ENCODE data around the gene CMSS1. TPM values are rescaled to one million over a fixed set of nuclear protein-coding genes. Genes with fewer than 3 reads are reported as not detected.

Gene CMSS1
- polyA plus RNA-seq, 2 of the 4 experiments (the other 2 are of a cell fraction): 61.1 to 62.9 TPM

DNA sequence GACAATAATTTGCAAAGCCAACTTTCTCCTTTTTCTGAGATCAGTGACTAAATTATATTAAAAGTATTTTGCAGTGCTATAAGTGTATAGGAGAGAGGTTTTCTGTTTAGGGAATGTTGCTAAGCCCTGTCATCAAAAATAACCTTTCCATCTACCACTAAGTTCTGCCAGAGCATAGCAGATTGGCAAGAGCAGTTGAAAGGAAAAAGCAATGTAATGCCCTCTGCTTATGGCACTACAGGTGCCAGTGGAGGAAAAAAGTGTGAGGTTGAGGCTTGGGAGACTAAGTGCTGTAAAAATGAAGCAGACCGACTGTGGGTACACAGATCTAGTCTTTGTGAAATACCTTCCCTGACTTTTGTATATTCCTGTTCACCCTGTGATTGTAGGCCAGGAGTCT lies 285.1 kb downstream of the CMSS1 start:
- DNase-seq (ENCODE audit: low read depth in 1 of 2, low spot score in 1 of 2) (no peak), FAIRE-seq (no peak), ATAC-seq (no peak)
- no peak overlapping the region for H3K4me3 ChIP-seq
- ChIA-PET CTCF (interaction anchor here (0.9 kb wide), 1 partner anchor 13 kb away, joined by 4 read pairs; no protein-coding TSS in a partner anchor), POLR2A (no interaction called here)
- H3K4me2 ChIP-seq: no peak overlapping the region
- TF ChIP-seq CBX2 (IDR thresholded peaks at IDR 0.05; ENCODE audit: borderline replicate concordance, low read depth): no peak
- no peak for TF ChIP-seq FOSL2 (IDR thresholded peaks at IDR 0.05)
- no peak for TF ChIP-seq FOSL2 (CRISPR knock-in tag; IDR thresholded peaks at IDR 0.05)
- no peak for TF ChIP-seq MAX (IDR thresholded peaks at IDR 0.05)
- TF ChIP-seq MAFK (IDR thresholded peaks at IDR 0.05; ENCODE audit: partially characterized antibody): no peak
- no peak for TF ChIP-seq FOSB (CRISPR knock-in tag; IDR thresholded peaks at IDR 0.05)
- TF ChIP-seq JUN (IDR thresholded peaks at IDR 0.05): no peak
- no peak for TF ChIP-seq CTCF (IDR thresholded peaks at IDR 0.05)
- TF ChIP-seq RCOR1 (IDR thresholded peaks at IDR 0.05; ENCODE audit: low read depth, low read length): no peak
- no peak overlapping the region for H3K27ac ChIP-seq
- WGBS (ENCODE audit: missing lambda C conversion rate): 95% methylated on average over 1 of the region's 1 CpG
- peaks cover 31% of the 10 kb centered on the region for H3K4me1 ChIP-seq
- no peaks in the 10 kb centered on the region for H3K9me3 ChIP-seq

GRCh38 chr3:100103558-100104441 lies 286.1 kb downstream of the CMSS1 start:
- no peak overlapping the region for H3K27ac ChIP-seq
- ATAC-seq: no peak; a peak in 1 of 6 replicates
- peaks cover 31% of the 10 kb centered on the region for H3K4me1 ChIP-seq
- WGBS (ENCODE audit: missing lambda C conversion rate): 76% methylated on average over 4 of the region's 4 CpGs
- H3K9me3 ChIP-seq: no peaks in the 10 kb centered on the region
- TF ChIP-seq, protein P1, sequence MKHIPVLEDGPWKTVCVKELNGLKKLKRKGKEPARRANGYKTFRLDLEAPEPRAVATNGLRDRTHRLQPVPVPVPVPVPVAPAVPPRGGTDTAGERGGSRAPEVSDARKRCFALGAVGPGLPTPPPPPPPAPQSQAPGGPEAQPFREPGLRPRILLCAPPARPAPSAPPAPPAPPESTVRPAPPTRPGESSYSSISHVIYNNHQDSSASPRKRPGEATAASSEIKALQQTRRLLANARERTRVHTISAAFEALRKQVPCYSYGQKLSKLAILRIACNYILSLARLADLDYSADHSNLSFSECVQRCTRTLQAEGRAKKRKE (CRISPR knock-in tag; IDR thresholded peaks at IDR 0.05; ENCODE audit: low read depth): no peak
- TF ChIP-seq NFE2L2 (conservative IDR thresholded peaks at IDR 0.05; ENCODE audit: low read length) (no peak), ELK1 (IDR thresholded peaks at IDR 0.05; ENCODE audit: low read depth, low read length) (no peak), ESRRA (IDR thresholded peaks at IDR 0.05; ENCODE audit: borderline replicate concordance, low read length) (no peak), RFX5 (IDR thresholded peaks at IDR 0.05) (no peak), HOXB5 (CRISPR knock-in tag; IDR thresholded peaks at IDR 0.05) (no peak), ZNF302 (CRISPR knock-in tag; IDR thresholded peaks at IDR 0.05) (no peak), RNF2 (IDR thresholded peaks at IDR 0.05; ENCODE audit: borderline replicate concordance, low read depth) (no peak), POLR2AphosphoS2 (conservative IDR thresholded peaks at IDR 0.05; ENCODE audit: low read length) (no peak), HDAC2 (IDR thresholded peaks at IDR 0.05) (no peak), JUNB (IDR thresholded peaks at IDR 0.05) (no peak), SREBF2 (IDR thresholded peaks at IDR 0.05) (no peak), GATA3 (IDR thresholded peaks at IDR 0.05; ENCODE audit: borderline replicate concordance) (no peak), MAZ (IDR thresholded peaks at IDR 0.05; ENCODE audit: borderline replicate concordance, low read depth, low read length) (no peak), CBX2 (IDR thresholded peaks at IDR 0.05; ENCODE audit: borderline replicate concordance, low read depth) (no peak), TP53 (CRISPR knock-in tag; IDR thresholded peaks at IDR 0.05) (no peak), CTCF (IDR thresholded peaks at IDR 0.05) (no peak), RAD21 (conservative IDR thresholded peaks at IDR 0.05 in 1 of 2, IDR thresholded peaks at IDR 0.05 in 1 of 2) (no peak)
- TF ChIP-seq, protein P2, sequence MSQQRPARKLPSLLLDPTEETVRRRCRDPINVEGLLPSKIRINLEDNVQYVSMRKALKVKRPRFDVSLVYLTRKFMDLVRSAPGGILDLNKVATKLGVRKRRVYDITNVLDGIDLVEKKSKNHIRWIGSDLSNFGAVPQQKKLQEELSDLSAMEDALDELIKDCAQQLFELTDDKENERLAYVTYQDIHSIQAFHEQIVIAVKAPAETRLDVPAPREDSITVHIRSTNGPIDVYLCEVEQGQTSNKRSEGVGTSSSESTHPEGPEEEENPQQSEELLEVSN (IDR thresholded peaks at IDR 0.05; ENCODE audit: borderline replicate concordance, low read depth): no peak
- DNase-seq (ENCODE audit: low read depth in 1 of 2, low spot score in 1 of 2): no peak
- no peak for FAIRE-seq
- no peak overlapping the region for H3K4me3 ChIP-seq
- ChIA-PET POLR2A (no interaction called here), CTCF (interaction anchor here (0.6 to 1.5 kb wide), 3 partner anchors 14 to 295 kb away, joined by 4 read pairs; no protein-coding TSS in a partner anchor)
- H3K4me2 ChIP-seq: no peak overlapping the region

Measured in A549 (cell line).